Activated CD8-positive, alpha-beta memory T cell treated with anti-CD3 and anti-CD28 coated beads, Interleukin-2, amount 50 U/mL, for 24 hours (primary cell): ENCODE measurements around the gene KPRP.

ENCODE experiments used
- DNase-seq: peaks from one replicate; pipeline ENCODE4 v3.0.0-alpha.2; 2020; ENCODE audit errors: extremely low read depth

Gene KPRP

GRCh38 chr1:152770411-152770810, 12.6 kb downstream of the KPRP start:
- no peak for DNase-seq

DNA sequence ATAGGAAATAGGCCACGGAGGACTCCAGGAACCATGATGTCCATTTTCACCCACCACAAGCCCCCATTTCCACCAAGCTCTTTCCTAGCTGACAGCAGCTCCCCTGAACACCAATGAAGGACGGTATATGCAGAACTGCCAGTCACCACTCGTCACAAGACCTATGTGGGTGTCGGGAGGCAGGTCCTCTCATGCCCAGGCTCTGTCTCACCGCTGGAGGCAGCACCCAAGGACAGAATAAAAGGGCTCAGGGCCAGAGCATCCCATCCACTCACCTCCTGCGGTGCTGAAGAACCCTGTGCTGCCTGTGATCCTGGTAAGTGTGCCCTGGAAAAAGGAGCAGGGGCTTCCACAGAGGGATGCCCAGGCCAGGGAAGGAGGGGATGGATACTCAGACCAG, 17.1 kb downstream of the KPRP start, which contains the start of gene LCE1F:
Gene LCE1F (plus strand): TSS at position 266 of the 400 bp plus-strand sequence. CDS start 1,232 bp downstream, outside the sequence.
- no peak for DNase-seq

DNA sequence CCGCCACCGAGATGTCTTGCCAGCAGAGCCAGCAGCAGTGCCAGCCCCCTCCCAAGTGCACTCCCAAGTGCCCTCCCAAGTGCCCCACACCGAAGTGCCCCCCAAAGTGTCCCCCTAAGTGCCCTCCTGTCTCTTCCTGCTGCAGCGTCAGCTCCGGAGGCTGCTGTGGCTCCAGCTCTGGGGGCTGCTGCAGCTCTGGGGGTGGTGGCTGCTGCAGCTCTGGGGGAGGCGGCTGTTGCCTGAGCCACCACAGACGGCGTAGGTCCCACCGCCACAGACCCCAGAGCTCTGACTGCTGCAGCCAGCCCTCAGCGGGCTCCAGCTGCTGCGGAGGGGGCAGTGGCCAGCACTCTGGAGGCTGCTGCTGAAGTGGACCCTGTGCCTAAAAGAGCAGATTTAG, 18.5 kb downstream of the KPRP start:
- no peak for DNase-seq

DNA sequence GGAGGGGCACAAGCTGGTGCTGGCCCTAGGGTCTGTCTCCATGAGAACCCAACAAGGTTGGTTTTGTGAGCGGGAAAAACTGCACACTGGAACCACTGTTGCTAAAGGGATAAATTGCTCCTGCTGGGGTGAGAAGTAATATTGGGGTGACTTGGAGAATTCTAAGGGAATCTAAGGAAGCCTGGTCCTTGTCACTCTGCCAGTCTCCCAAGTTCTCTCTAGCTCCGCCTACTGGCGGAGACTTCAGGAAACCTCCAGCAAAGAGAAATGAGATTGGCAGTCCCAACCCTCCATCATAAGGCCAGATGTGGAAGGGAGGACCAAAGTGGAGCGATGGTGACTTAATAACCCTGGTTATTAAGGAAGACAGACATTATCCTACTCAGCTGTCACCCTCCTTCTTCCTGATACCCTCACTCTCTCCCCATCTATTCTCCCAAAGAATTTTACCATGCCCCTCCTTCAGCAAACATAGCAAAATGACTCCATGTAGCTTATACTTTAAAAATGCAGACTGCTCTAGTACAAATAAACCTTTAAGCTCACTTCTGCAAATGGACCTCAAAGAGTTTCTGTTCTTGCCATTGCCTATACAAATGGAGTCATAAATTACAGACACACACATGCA, 19.8 kb downstream of the KPRP start:
- no peak for DNase-seq

GRCh38 chr1:152783095-152783494, 25.3 kb downstream of the KPRP start:
- DNase-seq, result no peak

DNA sequence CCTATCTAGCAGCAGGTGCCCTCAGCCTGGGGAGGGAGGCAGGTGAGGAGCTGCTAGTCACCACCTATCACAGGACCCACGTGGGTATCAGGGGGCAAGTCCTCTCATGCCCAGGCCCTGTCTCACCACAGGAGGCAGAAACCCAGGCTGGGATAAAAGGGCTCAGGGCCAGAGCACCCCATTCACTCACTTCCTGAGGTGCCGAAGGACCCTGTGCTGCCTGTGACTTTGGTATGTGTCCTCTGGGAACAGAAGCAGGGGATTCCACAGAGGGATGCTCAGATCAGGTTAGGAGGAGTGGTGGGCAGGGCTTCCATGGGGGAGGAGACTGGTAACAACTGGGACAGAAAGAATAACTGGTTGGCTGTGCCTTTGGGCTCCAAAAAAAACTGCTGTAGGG, 28.3 kb downstream of the KPRP start, which contains the start of gene LCE1E:
Gene LCE1E (plus strand): TSS at position 181 of the 400 bp plus-strand sequence. CDS start 1,043 bp downstream, outside the sequence.
- no peak for DNase-seq

DNA sequence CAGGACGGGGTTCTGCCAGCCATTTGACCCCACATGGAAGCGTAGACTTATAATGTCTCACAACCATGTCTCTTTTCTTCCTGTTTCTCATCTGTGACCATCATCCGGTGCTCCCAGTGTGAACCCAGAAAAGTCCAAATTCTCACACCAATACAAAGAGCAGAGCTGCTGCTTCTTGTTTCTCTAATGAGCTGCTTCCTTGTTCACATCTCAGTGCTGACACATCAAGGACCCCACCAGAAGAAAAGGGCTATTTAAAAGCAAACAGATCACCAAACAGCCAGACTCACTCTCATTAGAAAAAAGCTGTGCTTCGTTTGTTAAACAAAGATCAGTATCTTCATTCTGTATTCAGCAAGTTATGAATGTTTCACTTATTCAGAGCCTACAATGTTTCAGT, 37.9 kb downstream of the KPRP start:
- DNase-seq, result no peak

- DNase-seq, result no peak
Measured at GRCh38 chr1:152796421-152796820, 38.6 kb downstream of the KPRP start, which contains the start of gene LCE1D. LCE1D (plus strand) TSS chr1:152796721; CDS start chr1:152797795, 1,074 bp downstream.

GRCh38 chr1:152801333-152801732, 43.5 kb downstream of the KPRP start:
- no peak for DNase-seq

DNA sequence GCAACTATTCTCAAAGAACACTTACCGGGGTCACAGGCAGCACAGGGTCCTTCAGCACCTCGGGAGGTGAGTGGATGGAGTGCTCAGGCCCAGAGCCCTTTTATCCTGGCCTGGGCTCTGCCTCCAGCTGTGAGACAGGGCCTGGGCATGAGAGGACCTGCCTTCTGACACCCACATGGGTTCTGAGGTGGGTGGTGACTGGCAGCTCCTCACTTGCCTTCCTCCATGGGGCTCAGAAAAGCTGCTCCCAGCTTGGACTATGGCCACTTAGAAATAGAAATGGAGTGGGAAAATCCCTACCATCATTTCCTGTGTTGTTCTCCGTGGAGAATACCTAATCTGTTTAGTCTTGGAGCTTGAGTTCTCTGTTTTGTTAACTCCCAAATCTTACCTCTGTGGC, 48.8 kb downstream of the KPRP start, which contains the start of gene LCE1C:
Gene LCE1C (minus strand): TSS at position 76 of the 400 bp plus-strand sequence. CDS start 1,173 bp downstream, outside the sequence.
- DNase-seq, result no peak

GRCh38 chr1:152811050-152811449, 53.2 kb downstream of the KPRP start:
- DNase-seq, result no peak
